Brain microvascular endothelial cell (primary cell): Measurements from ENCODE around the gene CEMP1.

Experiments used
- DNase-seq: peaks from one replicate; pipeline ENCODE4 v3.0.0-alpha.2; 2020
- H3K27ac ChIP-seq: fragments of 250-450 bp; sonication (Bioruptor Pico); 2 replicates; pipeline ENCODE4 v1.5.1; 2020; ENCODE audit warnings: mild to moderate bottlenecking, moderate library complexity
- H3K27me3 ChIP-seq: fragments of 250-450 bp; sonication (Bioruptor Pico); replicated peaks from 2 replicates; pipeline ENCODE4 v1.5.1; 2020; ENCODE audit warnings: mild to moderate bottlenecking
- H3K36me3 ChIP-seq: fragments of 250-450 bp; sonication (Bioruptor Pico); replicated peaks from 2 replicates; pipeline ENCODE4 v1.5.1; 2020; ENCODE audit warnings: mild to moderate bottlenecking
- H3K4me3 ChIP-seq: 2 replicates; pipeline ENCODE4 v1.5.1; 2011; ENCODE audit warnings: low read depth, mild to moderate bottlenecking, control low read depth, low read length, moderate library complexity
- in situ Hi-C: cut with HindIII; loops from 2 replicates; pipeline ENCODE4 v1.10.0; 2017; ENCODE audit warnings: low sequenced_read_pairs, low pct_ligation_motif_present
- TF ChIP-seq, protein P1 (sequence below): IDR thresholded peaks from 2 replicates; pipeline ENCODE4 v1.5.1; 2011; ENCODE audit warnings: low read depth, mild to moderate bottlenecking, moderate library complexity, low read length, control low read depth, inconsistent platforms; ENCODE audit errors: missing control alignments

The CEMP1 gene

DNA sequence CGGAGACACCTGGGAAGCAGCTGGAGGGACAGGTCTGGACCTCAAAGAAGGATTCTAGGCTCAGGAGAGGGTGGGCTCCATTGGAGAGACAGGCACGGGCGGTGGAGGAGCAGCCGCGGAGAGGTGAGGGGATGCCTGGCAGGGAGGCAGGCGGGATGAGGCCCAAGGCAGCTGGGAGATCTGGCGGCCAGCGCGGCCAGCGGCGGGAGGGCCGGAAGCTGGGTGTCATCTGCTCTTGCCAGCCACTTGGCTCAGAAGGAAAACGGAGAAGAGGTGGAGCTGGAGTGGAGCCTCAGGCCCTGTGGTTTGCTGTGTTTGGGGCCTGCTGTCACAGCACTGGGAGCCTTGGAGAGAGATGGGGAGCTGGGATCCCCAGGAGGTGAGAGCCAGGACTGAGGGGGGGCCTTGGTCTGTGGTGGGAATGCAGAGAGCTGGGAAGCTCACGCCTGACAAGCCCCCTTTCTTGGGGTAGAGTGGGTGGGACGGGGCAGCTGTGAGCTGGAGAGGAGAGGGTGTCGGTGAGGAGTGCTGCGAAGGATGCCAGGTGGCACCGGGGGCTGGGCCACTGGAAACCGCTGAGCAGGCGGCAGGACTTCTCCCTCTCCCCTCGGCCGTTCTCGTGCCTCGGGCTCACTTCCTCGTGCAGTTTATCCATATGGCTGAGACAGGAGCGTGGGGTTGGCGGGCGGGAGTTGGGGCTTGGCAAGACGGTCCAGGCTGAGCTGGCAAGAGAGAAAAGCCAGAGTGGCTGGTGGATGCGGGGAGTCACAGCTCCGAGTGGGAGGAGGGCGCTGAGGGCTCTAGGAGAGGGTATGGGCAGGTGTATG lies 48.3 kb downstream of the CEMP1 start:
- TF ChIP-seq, protein P1, sequence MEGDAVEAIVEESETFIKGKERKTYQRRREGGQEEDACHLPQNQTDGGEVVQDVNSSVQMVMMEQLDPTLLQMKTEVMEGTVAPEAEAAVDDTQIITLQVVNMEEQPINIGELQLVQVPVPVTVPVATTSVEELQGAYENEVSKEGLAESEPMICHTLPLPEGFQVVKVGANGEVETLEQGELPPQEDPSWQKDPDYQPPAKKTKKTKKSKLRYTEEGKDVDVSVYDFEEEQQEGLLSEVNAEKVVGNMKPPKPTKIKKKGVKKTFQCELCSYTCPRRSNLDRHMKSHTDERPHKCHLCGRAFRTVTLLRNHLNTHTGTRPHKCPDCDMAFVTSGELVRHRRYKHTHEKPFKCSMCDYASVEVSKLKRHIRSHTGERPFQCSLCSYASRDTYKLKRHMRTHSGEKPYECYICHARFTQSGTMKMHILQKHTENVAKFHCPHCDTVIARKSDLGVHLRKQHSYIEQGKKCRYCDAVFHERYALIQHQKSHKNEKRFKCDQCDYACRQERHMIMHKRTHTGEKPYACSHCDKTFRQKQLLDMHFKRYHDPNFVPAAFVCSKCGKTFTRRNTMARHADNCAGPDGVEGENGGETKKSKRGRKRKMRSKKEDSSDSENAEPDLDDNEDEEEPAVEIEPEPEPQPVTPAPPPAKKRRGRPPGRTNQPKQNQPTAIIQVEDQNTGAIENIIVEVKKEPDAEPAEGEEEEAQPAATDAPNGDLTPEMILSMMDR = no peak
- H3K27ac ChIP-seq = no peak overlapping the region
- in situ Hi-C loops = no loop called here
- H3K36me3 ChIP-seq = no peaks in the 10 kb centered on the region
- no peak for DNase-seq
- no peaks in the 10 kb centered on the region for H3K27me3 ChIP-seq
- H3K4me3 ChIP-seq = no peak overlapping the region

DNA sequence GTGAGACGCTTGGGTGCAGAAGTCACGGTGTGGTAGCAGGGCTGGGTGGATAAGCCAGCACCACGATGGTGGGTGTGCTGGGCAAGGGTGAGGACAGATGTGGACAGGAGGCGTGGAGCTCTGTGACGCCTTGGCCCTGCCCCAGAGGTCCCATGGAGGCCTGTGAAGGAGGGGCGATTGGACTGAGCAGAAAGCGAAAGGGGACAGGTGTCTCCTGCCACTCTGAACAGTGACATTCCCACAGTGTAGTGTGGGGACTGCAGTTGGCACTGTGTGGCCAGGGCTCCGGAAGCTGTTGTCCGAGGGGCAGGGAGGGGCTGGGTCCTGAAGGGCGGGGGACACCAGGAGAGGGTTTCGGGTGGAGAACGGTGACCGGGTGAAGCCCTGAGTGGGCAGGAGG lies 49.0 kb downstream of the CEMP1 start:
- no peaks in the 10 kb centered on the region for H3K36me3 ChIP-seq
- TF ChIP-seq, protein P1 = no peak
- H3K4me3 ChIP-seq = no peak overlapping the region
- no peak overlapping the region for H3K27ac ChIP-seq
- no peaks in the 10 kb centered on the region for H3K27me3 ChIP-seq
- in situ Hi-C loops = no loop called here
- no peak for DNase-seq

DNA sequence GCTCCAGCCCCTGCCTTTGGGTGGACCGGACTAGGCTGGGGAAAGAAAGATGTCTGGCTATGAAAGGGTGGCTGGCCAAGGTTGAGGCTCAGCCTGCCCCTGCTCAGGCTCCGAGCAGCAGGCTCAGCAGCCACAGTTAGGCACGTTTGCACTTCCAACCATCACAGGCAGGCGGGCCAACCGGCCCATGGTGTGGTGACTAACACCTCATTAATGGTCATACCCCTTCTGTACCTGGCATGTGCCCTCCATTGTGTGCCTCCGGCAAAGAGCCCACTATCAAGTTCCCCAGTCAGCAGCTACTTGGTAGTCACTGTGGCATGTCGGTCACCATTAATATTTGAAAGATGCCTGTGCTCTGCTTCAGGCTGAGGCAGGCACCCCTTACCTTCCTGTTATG lies 49.5 kb downstream of the CEMP1 start:
- Histone ChIP-seq H3K4me3 (no peak overlapping the region), H3K27ac (no peak overlapping the region), H3K27me3 (no peaks in the 10 kb centered on the region), H3K36me3 (no peaks in the 10 kb centered on the region)
- in situ Hi-C loops = no loop called here
- TF ChIP-seq, protein P1 = no peak
- no peak for DNase-seq

DNA sequence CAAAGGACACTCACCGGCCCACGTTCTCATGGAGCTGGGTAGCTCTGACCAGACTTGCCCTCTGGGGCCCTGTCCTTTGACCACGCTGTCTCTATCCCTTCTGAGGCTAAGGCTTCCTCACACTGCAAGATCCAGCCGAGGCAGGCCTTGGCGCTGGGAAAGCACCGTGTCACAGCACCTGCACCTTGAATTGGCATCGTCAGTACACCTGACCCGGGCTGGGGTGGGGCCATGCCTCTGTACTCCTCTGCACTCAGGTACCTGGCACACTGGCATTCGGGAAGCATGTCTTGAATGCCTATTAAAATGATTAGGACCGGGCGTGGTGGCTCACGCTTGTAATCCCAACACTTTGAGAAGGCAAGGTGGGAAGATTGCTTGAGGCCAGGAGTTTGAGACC lies 50.3 kb downstream of the CEMP1 start:
- Histone ChIP-seq H3K36me3 (no peaks in the 10 kb centered on the region), H3K27ac (no peak overlapping the region), H3K27me3 (no peaks in the 10 kb centered on the region), H3K4me3 (no peak overlapping the region)
- TF ChIP-seq, protein P1 = no peak
- in situ Hi-C loops = no loop called here
- DNase-seq = no peak
